ENCODE measurements around the gene PAFAH2. TPM values are rescaled to one million over a fixed set of nuclear protein-coding genes. Genes with fewer than 3 reads are reported as not detected.

The PAFAH2 gene
- total and polyA plus RNA-seq, 4 donors, result 9.0 to 13.8 (median 10.8) TPM

DNA sequence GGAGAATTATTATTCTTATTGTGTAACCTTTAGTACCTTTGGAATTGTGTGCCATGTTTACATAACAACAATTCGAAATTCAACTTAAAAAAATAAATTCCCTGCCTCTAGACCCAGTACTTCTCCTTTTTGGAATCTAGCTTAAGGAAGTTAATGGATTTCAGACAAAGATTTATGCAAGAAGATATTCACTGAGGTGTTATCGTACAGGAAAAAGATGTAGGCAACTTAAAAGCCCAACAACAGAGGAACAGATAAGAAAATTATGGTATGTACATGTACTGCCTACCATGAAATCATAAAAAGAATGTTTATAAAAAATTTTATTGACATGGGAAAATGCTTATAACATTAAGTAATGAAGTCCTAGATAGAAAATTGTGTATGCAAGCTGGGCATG, 73.4 kb downstream of the PAFAH2 start:
- H3K9me3 ChIP-seq (ENCODE audit: control insufficient read depth in 4 of 4, low read length in 3 of 4), result no peaks in the 10 kb centered on the region
- no peak overlapping the region for H3K9ac ChIP-seq (ENCODE audit: low read depth in 1 of 2, low read length in 2 of 2)
- peaks cover 2 to 17% (median 13%) of the 10 kb centered on the region in 4 donors for H3K4me1 ChIP-seq (ENCODE audit: control insufficient read depth in 4 of 4, insufficient read depth in 4 of 4, low read length in 3 of 4)
- WGBS, result 56% methylated on average over 2 of the region's 2 CpGs
- no peaks in the 10 kb centered on the region for H3K36me3 ChIP-seq (ENCODE audit: control insufficient read depth in 4 of 4, insufficient read depth in 3 of 4, low read depth in 1 of 4, low read length in 3 of 4)
- no peak overlapping the region for H3K27ac ChIP-seq (ENCODE audit: low read depth in 1 of 2, low read length in 2 of 2)
- DNase-seq (ENCODE audit: low spot score), result no peak
- H3K4me3 ChIP-seq (ENCODE audit: low read depth in 1 of 3, low read length in 3 of 3), result no peak overlapping the region
- TF ChIP-seq, protein P1, sequence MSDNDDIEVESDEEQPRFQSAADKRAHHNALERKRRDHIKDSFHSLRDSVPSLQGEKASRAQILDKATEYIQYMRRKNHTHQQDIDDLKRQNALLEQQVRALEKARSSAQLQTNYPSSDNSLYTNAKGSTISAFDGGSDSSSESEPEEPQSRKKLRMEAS (IDR thresholded peaks at IDR 0.05), result no peak
- TF ChIP-seq FOXA1 (IDR thresholded peaks at IDR 0.05) (no peak), EGR1 (IDR thresholded peaks at IDR 0.05; ENCODE audit: low read depth in 2 of 2) (no peak), RXRA (IDR thresholded peaks at IDR 0.05) (no peak), YY1 (IDR thresholded peaks at IDR 0.05) (no peak), RAD21 (IDR thresholded peaks at IDR 0.05) (no peak), SP1 (IDR thresholded peaks at IDR 0.05) (no peak), FOXA2 (IDR thresholded peaks at IDR 0.05) (no peak), HNF4G (IDR thresholded peaks at IDR 0.05) (no peak), NR2F2 (IDR thresholded peaks at IDR 0.05) (no peak), HNF4A (conservative IDR thresholded peaks at IDR 0.05) (no peak), GABPA (IDR thresholded peaks at IDR 0.05 in 1 of 2, conservative IDR thresholded peaks at IDR 0.05 in 1 of 2) (no peak), JUND (IDR thresholded peaks at IDR 0.05) (no peak), TAF1 (conservative IDR thresholded peaks at IDR 0.05) (no peak)
- TF ChIP-seq, protein P2, sequence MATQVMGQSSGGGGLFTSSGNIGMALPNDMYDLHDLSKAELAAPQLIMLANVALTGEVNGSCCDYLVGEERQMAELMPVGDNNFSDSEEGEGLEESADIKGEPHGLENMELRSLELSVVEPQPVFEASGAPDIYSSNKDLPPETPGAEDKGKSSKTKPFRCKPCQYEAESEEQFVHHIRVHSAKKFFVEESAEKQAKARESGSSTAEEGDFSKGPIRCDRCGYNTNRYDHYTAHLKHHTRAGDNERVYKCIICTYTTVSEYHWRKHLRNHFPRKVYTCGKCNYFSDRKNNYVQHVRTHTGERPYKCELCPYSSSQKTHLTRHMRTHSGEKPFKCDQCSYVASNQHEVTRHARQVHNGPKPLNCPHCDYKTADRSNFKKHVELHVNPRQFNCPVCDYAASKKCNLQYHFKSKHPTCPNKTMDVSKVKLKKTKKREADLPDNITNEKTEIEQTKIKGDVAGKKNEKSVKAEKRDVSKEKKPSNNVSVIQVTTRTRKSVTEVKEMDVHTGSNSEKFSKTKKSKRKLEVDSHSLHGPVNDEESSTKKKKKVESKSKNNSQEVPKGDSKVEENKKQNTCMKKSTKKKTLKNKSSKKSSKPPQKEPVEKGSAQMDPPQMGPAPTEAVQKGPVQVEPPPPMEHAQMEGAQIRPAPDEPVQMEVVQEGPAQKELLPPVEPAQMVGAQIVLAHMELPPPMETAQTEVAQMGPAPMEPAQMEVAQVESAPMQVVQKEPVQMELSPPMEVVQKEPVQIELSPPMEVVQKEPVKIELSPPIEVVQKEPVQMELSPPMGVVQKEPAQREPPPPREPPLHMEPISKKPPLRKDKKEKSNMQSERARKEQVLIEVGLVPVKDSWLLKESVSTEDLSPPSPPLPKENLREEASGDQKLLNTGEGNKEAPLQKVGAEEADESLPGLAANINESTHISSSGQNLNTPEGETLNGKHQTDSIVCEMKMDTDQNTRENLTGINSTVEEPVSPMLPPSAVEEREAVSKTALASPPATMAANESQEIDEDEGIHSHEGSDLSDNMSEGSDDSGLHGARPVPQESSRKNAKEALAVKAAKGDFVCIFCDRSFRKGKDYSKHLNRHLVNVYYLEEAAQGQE (IDR thresholded peaks at IDR 0.05), result no peak
- TF ChIP-seq, protein P3, sequence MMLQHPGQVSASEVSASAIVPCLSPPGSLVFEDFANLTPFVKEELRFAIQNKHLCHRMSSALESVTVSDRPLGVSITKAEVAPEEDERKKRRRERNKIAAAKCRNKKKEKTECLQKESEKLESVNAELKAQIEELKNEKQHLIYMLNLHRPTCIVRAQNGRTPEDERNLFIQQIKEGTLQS (IDR thresholded peaks at IDR 0.05), result no peak
- TF ChIP-seq, protein P4, sequence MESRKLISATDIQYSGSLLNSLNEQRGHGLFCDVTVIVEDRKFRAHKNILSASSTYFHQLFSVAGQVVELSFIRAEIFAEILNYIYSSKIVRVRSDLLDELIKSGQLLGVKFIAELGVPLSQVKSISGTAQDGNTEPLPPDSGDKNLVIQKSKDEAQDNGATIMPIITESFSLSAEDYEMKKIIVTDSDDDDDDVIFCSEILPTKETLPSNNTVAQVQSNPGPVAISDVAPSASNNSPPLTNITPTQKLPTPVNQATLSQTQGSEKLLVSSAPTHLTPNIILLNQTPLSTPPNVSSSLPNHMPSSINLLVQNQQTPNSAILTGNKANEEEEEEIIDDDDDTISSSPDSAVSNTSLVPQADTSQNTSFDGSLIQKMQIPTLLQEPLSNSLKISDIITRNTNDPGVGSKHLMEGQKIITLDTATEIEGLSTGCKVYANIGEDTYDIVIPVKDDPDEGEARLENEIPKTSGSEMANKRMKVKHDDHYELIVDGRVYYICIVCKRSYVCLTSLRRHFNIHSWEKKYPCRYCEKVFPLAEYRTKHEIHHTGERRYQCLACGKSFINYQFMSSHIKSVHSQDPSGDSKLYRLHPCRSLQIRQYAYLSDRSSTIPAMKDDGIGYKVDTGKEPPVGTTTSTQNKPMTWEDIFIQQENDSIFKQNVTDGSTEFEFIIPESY (IDR thresholded peaks at IDR 0.05), result no peak
- TF ChIP-seq, protein P5, sequence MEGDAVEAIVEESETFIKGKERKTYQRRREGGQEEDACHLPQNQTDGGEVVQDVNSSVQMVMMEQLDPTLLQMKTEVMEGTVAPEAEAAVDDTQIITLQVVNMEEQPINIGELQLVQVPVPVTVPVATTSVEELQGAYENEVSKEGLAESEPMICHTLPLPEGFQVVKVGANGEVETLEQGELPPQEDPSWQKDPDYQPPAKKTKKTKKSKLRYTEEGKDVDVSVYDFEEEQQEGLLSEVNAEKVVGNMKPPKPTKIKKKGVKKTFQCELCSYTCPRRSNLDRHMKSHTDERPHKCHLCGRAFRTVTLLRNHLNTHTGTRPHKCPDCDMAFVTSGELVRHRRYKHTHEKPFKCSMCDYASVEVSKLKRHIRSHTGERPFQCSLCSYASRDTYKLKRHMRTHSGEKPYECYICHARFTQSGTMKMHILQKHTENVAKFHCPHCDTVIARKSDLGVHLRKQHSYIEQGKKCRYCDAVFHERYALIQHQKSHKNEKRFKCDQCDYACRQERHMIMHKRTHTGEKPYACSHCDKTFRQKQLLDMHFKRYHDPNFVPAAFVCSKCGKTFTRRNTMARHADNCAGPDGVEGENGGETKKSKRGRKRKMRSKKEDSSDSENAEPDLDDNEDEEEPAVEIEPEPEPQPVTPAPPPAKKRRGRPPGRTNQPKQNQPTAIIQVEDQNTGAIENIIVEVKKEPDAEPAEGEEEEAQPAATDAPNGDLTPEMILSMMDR (IDR thresholded peaks at IDR 0.05; ENCODE audit: low read depth, low read length, missing input control), result no peak
- no peaks in the 10 kb centered on the region for H3K27me3 ChIP-seq (ENCODE audit: control insufficient read depth in 4 of 4, insufficient read depth in 4 of 4, low read length in 3 of 4)

Data from liver (tissue), 9 donors.